Lung microvascular endothelial cell (primary cell): Measurements from ENCODE around the gene CCIN. TPM values are rescaled to one million over a fixed set of nuclear protein-coding genes. Genes with fewer than 3 reads are reported as not detected.
"Not testable (repeated sequence)": the region's sequence is repeated elsewhere in the genome, so short reads cannot be mapped to it uniquely, and the experiment has no call there.

Source experiments
- DNase-seq, 2 donors: peaks; one replicate each; pipeline versions ENCODE4 v3.0.0 to v3.0.0-alpha.2; 2010; ENCODE audit warnings: low read depth in 2 of 2
- total RNA-seq: library from RNA; depleted of rRNA; stranded (reverse); fragments of >200 nt; gene quantifications from 2 replicates; pipeline ENCODE4 v1.2.1, GENCODE V29; 2014

The CCIN gene
- under 0.01 and 0.22 TPM in 2 replicates for total RNA-seq

GRCh38 chr9:36169166-36169565 lies at the start of gene CCIN:
Gene CCIN (plus strand): TSS chr9:36169388. CDS start chr9:36169503, 115 bp downstream.
- no peak for DNase-seq

GRCh38 chr9:36119476-36119875 lies 49.7 kb upstream of the CCIN start:
- peak in 1 of 2 donors; percentile 36 for DNase-seq

DNA sequence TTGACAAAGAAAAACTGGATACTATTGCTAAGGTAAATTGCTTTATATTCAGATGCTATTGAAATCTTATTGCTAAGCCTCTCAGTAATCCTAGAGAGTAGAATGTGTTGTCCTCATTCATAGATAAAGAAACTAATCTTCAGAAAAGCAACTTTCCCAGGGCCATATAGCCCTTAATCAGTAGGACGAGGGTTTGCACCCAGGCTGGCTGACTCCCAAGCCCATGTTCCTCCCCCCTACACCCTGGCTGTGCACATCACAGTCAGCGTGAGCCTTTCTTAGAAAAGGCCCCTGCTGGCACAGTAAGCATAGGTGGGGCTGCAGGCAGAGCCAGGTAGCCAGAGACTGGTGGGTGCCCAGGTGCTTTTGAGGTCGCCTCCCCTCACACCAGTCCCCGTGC lies 48.5 kb upstream of the CCIN start:
- no peak for DNase-seq

DNA sequence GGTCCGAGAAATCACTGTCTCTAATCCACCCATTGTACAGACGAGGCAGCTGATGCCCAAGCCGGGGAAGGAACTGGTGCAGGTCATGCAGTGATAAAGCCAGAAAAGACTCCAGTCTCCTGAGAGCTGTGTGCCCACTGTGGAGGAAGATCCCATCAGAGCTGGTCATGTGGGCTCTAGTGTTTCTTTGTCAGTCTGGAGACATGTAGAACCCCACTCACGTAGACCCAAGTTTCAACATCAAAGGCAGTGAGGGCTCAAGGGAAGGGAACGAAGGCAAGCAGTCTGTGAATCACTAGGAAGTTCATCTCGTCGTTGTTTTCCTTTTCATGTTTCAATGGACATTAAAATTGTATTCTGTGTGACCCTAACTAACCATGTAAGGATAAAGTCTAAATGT lies 47.2 kb upstream of the CCIN start:
- no peak for DNase-seq

GRCh38 chr9:36123515-36123914 lies 45.7 kb upstream of the CCIN start:
- no peak for DNase-seq

DNA sequence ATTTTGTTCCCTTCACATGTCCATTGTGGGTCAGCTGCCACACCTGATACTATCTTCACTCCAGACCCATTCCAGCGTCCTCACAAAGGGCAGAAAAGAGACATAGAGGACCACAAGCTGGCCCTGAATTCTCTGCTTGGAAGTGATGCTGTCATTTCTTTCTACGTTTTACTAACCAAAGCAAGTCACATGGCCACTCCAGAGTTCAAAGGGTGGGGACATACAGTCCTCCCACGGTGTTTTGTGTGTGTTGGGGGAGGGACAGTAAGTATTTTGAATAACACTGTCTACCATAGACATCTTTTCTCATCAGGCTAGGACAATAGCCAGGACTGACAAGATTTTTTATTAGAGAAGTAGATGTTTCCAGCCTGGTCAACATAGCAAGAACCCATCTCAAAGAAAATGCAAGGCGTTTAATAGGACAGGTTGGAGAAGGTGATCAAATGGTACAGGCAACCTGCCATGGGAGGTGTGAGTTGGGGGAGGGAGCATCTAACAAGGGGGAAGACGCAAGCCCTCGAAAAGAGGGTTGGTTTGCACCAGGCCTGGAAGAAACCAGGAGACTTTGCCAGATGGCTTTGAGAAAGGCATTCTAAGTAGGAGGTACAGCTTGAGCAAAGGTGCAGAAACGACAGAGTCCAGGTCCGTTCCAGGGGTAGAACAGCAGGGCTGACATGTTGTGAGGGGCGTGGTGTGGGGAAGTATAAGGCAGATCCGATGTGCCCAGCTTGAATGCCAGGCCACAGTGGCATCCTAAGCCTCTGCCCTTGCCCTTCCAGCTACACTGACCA lies 43.9 kb upstream of the CCIN start:
- no peak for DNase-seq

- no peak for DNase-seq
Measured at GRCh38 chr9:36126016-36126730, 43.0 kb upstream of the CCIN start.

DNA sequence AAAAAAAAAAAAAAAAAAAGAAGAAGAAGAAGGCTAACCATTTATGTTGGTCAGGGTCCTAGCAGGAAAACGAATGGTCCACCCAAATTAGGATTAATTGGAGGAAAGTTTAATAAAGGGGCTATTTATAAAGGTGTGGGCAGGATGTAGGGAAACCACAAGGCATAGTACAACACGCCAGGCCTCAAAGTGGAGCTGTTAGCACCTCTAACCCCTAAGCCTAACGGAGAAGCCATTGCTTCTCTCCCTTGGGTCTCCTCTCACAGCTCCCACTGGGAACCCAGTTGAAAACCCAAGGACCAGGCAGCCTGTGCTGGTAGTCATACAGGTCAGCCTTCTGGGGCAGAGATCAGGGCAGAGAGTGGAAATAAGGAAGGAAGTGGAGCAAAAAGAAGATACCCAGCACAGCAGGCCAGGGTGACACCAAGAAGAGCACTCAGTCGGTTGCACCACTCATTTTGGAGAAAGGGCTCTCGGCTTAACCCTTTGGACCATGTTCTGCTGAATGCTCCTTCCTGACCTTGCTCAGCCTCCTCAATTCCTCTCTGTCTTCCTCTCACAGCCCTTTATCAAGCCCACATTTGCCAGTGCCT lies 41.4 kb upstream of the CCIN start:
- no peak for DNase-seq

DNA sequence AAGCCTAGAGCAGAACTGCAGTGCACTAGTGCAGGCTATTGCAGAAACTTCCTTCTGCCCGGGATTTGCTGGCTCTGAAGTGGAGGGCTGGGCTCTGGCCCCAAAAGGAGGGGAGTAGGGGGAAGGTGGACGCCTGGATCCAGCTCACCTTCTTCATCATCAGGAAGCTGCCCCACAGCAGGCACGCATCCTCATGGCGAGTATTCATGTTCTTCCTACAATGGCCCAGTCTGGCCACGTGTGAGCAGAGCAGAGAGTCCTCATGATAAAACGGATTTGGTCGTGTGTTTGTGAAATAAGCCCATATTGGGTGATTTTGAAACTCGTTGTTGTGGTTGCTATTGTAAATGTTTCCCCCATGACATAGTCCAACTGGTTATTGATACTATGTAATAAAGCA lies 40.8 kb upstream of the CCIN start:
- no peak for DNase-seq

- no peak for DNase-seq
Measured at GRCh38 chr9:36129139-36129538, 40.0 kb upstream of the CCIN start.

DNA sequence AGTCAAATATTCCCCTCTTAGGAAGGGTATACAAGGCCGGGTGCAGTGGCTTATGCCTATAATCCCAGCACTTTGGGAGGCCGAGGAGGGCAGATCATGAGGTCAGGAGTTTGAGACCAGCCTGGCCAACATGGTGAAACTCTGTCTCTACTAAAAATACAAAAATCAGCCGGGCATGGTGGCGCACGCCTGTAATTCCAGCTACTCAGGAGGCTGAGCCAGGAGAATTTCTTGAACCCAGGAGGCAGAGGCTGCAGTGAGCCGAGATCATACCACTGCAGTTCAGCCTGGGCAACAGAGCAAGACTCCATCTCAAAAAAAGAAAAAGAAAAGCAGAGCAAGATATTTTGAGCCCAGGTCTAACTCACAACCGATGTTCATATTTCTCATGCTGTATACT lies 37.5 kb upstream of the CCIN start:
- not testable (repeated sequence) for DNase-seq

DNA sequence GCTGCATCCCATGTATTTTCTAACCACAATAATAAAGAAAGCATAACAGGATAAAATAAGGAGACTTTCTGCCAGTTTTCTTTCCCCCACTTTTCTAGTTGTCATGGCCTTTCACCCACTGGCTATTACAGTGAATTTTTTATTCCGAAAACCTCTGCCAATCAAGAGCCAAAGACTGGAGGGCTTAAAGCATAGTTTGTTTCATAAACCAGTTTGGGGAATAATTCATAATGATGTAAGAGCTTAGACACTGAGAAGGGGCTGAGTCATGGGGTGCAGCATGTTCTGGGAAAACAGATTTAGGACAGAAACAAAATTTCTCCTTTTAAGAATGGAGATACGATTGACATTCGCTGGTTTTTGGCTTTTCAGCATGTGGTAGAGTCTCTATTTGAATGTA lies 37.1 kb upstream of the CCIN start:
- DNase-seq: no peak

DNA sequence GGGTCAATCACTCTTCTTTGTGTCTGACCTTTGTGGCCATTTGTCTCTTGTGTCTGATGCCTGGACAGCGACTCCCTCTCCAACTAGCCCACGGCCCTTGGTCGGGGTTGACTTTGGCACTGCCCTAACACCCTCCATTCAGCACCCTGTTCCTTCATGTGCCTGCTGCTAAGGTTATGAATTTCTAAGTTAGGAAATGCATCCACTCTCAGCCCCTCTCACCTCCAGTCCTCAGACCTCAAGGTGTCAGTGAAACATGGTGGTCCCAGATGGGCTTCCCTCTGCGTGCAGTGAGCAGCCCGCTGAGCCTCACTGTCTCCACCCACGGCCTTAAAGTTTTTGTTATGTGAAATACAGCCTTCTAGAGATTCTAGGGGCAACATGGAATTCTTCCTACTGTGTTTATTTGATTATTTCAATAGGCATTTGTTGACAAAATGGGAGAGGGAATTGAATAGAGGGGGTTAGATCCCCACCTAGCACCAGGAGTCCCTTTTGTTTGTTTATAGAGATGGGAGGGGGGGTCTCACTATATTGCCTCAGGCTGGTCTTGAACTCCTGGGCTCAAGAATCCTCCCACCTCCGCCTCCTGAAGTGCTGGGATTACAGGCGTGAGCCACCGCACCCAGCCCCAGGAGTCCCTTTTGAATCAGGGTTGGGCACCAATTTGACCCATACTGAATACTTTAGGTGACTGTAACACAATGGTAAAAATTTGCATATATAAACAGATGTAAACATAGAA lies 34.3 kb upstream of the CCIN start:
- DNase-seq: no peak

DNA sequence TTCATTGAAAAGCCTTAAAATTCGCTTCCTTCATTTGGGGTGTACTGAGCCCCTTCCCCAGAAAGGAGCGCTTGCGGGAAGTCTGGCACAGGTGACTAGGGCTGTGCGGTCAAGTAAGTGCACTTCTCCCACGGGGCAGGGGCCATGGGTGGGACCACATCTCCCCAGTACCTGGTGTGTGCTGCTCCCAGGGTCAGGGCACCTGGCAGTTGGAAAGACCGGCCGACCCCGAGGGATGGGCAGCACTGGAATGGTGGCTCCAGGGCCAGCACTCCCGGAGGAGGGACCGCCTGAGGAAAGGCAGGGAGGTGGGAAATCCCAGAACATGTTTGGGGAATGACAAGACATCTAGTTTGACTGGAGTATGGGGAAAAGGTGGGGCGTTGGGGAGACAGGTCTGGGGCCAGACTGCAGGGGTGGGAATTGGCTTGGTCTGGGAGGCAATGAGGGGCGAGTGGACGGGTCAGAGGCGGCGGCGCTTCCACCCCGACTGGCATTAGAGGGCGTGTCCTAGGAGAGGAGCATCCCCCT lies 33.4 kb upstream of the CCIN start:
- DNase-seq: no peak

- DNase-seq: peak; percentile 71 to 73
Measured at GRCh38 chr9:36136272-36136893, 32.8 kb upstream of the CCIN start, which contains the start of gene GLIPR2. Gene GLIPR2 (plus strand): TSS chr9:36136733. CDS start chr9:36136779, 46 bp downstream.

GRCh38 chr9:36136894-36137391 lies 32.2 kb upstream of the CCIN start:
- DNase-seq: peak; percentile 8 to 26

DNA sequence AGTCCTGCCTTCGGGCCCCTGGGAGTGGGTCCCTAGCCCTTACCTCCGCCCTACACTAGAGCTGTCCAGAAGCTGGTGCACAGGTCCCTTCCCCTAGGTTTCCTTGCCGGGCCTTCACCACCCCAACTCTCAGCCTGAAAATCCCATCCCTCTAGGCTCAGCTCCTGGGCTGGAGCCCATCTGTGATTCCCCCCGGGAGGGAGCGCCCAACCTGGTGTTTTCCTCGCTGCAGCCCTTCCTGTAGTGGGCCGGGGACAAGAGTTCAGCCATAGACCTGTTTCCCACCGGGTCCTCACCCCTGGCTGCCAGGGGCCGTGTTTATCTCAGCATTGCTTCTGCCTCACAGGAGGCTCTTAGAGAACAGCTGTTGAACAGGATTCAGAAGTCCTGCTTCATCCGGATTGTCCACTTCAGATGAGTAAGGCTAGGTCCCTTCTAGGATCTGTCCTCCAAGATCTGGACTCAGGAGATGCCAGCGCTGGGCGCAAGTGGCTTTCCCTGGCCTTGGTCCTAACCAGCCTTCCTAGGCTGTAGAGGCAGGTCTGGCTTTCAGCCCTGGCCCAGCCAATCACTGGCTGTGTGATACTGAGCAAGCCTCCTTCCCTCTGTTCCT lies 31.7 kb upstream of the CCIN start:
- peak; percentile 24 to 82 for DNase-seq

DNA sequence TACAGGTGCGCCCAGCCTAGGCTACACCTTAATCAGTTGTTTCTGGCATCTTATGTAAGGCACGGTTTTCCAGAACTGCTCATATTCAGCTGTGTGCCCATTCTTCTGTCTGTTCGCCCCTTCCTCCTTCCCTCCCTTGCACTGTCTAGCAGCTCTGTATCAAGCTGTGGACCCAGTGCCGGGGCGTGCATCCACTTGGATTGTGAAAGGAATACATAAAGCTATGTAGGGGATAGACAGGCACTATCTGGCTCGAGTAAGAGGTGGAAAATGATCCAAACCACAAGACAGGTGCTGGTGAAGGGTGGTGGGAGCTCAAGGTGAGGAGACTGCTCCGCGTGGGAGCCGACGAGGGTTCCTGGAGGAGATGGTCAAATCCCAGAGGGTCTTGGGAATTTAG lies 30.7 kb upstream of the CCIN start:
- no peak for DNase-seq

GRCh38 chr9:36138901-36139300 lies 30.3 kb upstream of the CCIN start:
- DNase-seq: no peak
